Pancreas (tissue), 10 donors: ENCODE data around the gene LHFPL5. TPM values are rescaled to one million over a fixed set of nuclear protein-coding genes. Genes with fewer than 3 reads are reported as not detected.

Source experiments
- ATAC-seq, 4 donors: fragments of 200-7000 bp; cut with Tn5 transposase; one replicate each; pipeline versions ENCODE4 v1.8.0 to v1.9.1; 2020; ENCODE audit warnings: mild to moderate bottlenecking in 4 of 4, moderate library complexity in 4 of 4
- DNase-seq, 6 donors: peaks; one replicate each; pipeline ENCODE4 v3.0.0-alpha.2; 2020
- FAIRE-seq: peaks from 2 replicates; lab custom pipeline; 2012; peaks lifted over from hg19 to GRCh38; lab: Jason Lieb, UNC
- H3K27ac ChIP-seq, 4 donors: fragments of 200-600 bp; sonication (generic); 1 replicate in 3 of 4; 2 replicates in 1 of 4; pipeline versions ENCODE4 v1.5.0 to v1.8.0; 2020
- H3K27me3 ChIP-seq, 4 donors: fragments of 200-600 bp; one replicate each; pipeline ENCODE4 v1.8.0; 2021
- H3K36me3 ChIP-seq, 3 donors: fragments of 200-600 bp; sonication (generic) in 1 of 3; one replicate each; pipeline versions ENCODE4 v1.5.0 to v1.8.0; 2020 to 2021
- H3K4me1 ChIP-seq, 3 donors: fragments of 200-600 bp; one replicate each; pipeline ENCODE4 v1.8.0; 2021
- H3K4me3 ChIP-seq, 4 donors: fragments of 200-600 bp; sonication (generic) in 2 of 4; one replicate each; pipeline versions ENCODE4 v1.5.0 to v1.8.0; 2020 to 2021
- H3K9me3 ChIP-seq, 4 donors: fragments of 200-600 bp; one replicate each; pipeline ENCODE4 v1.8.0; 2021
- CTCF ChIP-seq, 4 donors: fragments of 200-600 bp; sonication (generic) in 3 of 4; IDR thresholded peaks; one replicate each; pipeline versions ENCODE4 v1.5.0 to v1.8.0; 2021; ENCODE audit warnings: antibody characterized with exemption in 4 of 4
- WGBS, 2 donors: extraction: QIAGEN DNeasy Blood & Tissue Kit; methylation state at CpG; one replicate each; pipeline ENCODE4 v1.1.7; 2013; 5-methylcytosine and 5-hydroxymethylcytosine counted together
- intact Hi-C, 3 donors: fragments of 100-400 bp; cut with DNase I; formaldehyde crosslinking; loops; one replicate each; pipeline versions ENCODE4 v1.11.1 to v1.14.2; 2022
- polyA plus RNA-seq, 2 donors: library from polyadenylated mRNA; stranded (reverse); fragments of 200-250 nt; gene quantifications; one replicate each; pipeline ENCODE4 v1.2.3, GENCODE V29; 2013
- total RNA-seq, 6 donors: library from RNA; stranded (reverse); fragmentation: NEBNext Ultra II Directional in 4 of 6; extraction: Animal tissue kit (Norgen Biotek cat#: 25700) in 4 of 6; gene quantifications; one replicate each; pipeline versions ENCODE4 v1.2.1 to v1.2.4, GENCODE V29; 2021 to 2023
- donor health status: healthy with polysubstance abuse.
- donor health status: DM: no; HTN: no; CAD: no; lungs with moderate emphysema.
- donor health status: DM: no; HTN: no; CAD: no.
- donor health status: control.
- donor health status: control.
- donor health status: Bipolar disorder and iron deficiency.
- donor health status: DM: yes; HTN: yes; CAD: no.
- donor health status: DM: no; HTN: no; CAD: no.
- donor health status: DM: no; HTN: no; CAD: no.
- donor health status: DM: yes; HTN: yes; CAD: no.

Gene LHFPL5
- total and polyA plus RNA-seq, 8 donors: 1.3 to 4.2 (median 2.8) TPM

GRCh38 chr6:35839019-35839418, 33.9 kb downstream of the LHFPL5 start:
- intact Hi-C loops: no loop called here
- no peak overlapping the region for H3K4me3 ChIP-seq
- WGBS, 2 donors: 28 to 39% methylated on average over 1 of the region's 1 CpG
- ATAC-seq: no peak
- H3K36me3 ChIP-seq: no peaks in the 10 kb centered on the region
- no peak for TF ChIP-seq CTCF (IDR thresholded peaks at IDR 0.05)
- peaks cover 0 to 6% (median 0%) of the 10 kb centered on the region in 3 donors for H3K4me1 ChIP-seq
- no peak overlapping the region for H3K27ac ChIP-seq
- no peaks in the 10 kb centered on the region for H3K9me3 ChIP-seq
- no peak for FAIRE-seq
- H3K27me3 ChIP-seq: no peaks in the 10 kb centered on the region
- DNase-seq: no peak

DNA sequence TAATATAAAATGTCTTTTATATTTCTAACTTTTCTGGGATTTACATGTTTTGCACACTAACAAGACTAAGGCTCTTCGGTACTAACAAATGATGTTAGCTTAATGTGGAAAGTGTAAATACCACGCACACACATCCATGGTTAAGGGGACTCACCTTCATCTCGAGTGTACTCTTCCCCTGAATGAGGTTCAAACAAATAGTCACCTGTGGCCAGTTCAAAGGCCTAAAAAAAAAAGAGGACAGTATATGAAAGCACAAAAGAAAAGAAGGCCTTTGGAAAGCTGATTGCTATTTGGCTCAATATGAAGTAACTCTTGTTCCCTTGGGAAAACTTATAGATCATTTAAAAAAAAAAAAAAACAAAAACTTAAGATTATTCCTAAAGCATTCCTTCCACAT, 37.2 kb downstream of the LHFPL5 start:
- H3K36me3 ChIP-seq: no peaks in the 10 kb centered on the region
- FAIRE-seq: no peak
- no peak for ATAC-seq

DNA sequence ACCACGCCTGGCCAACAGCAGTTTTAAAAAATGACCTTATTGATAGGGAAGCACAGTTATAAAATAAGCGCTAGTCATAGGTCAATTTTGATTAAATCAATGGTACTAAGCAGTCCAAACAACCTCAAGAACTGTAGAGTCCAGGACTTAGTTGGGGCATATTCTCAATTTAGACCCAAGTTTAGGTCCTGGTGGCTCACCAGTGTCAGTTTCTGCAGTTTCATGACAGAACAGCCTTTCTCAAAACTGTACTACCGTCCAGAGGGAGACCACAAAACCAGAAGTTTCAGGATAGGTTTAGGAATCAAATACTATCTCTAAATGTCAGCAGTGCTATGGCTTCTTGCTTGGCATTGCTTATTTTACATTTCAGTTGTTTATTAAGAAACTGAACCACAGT, 39.1 kb downstream of the LHFPL5 start:
- FAIRE-seq: no peak

More for the DNA sequence above, 37.2 kb downstream of the LHFPL5 start:
- intact Hi-C loops: no loop called here
- TF ChIP-seq CTCF (IDR thresholded peaks at IDR 0.05): no peak
- Histone ChIP-seq H3K27me3 (no peaks in the 10 kb centered on the region), H3K4me1 (peaks cover 0 to 6% (median 0%) of the 10 kb centered on the region in 3 donors), H3K9me3 (no peaks in the 10 kb centered on the region), H3K27ac (no peak overlapping the region), H3K4me3 (no peak overlapping the region)
- no peak for DNase-seq
- WGBS, 2 donors: 82 to 89% methylated on average over 3 of the region's 3 CpGs

DNA sequence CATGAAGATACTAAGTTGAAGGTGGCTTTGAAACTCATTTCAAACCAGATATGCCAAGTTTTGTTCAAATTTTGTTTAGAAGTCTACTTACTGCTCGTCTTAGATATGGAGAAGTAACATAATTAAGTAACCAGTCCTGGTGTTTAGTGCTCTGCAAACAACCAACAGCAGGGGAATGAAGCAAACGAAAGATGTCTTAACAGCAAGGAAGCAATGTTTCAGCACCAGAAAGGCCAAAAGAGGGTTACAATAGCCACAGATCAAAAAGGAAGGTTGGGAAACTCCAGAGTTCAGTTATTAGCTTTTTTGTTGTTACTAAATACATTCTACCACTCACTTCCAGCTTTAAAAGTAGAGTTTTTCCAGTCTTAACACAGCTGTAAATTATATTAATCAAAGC, 45.1 kb downstream of the LHFPL5 start:
- Histone ChIP-seq H3K9me3 (no peaks in the 10 kb centered on the region), H3K27me3 (no peaks in the 10 kb centered on the region), H3K4me1 (no peaks in the 10 kb centered on the region), H3K36me3 (peaks cover 0 to 2% (median 0%) of the 10 kb centered on the region in 3 donors), H3K27ac (no peak overlapping the region), H3K4me3 (no peak overlapping the region)
- no peak for TF ChIP-seq CTCF (IDR thresholded peaks at IDR 0.05)
- no peak for FAIRE-seq
- ATAC-seq: no peak
- intact Hi-C loops: no loop called here
- WGBS, 2 donors: 69 to 76% methylated on average over 2 of the region's 2 CpGs
- DNase-seq: no peak

More for the DNA sequence above, 39.1 kb downstream of the LHFPL5 start:
- WGBS, 2 donors: 93 to 94% methylated on average over 3 of the region's 3 CpGs
- Histone ChIP-seq H3K36me3 (no peaks in the 10 kb centered on the region), H3K27ac (no peak overlapping the region), H3K9me3 (no peaks in the 10 kb centered on the region), H3K4me3 (no peak overlapping the region), H3K27me3 (no peaks in the 10 kb centered on the region), H3K4me1 (no peaks in the 10 kb centered on the region)
- intact Hi-C loops: no loop called here
- no peak for DNase-seq
- ATAC-seq: no peak
- TF ChIP-seq CTCF (IDR thresholded peaks at IDR 0.05): no peak

GRCh38 chr6:35852994-35853393, 47.8 kb downstream of the LHFPL5 start:
- WGBS, 2 donors: 93 to 94% methylated on average over 4 of the region's 4 CpGs
- FAIRE-seq: no peak
- Histone ChIP-seq H3K36me3 (peaks cover 0 to 4% (median 0%) of the 10 kb centered on the region in 3 donors), H3K4me3 (no peak overlapping the region), H3K27me3 (no peaks in the 10 kb centered on the region), H3K9me3 (no peaks in the 10 kb centered on the region), H3K4me1 (no peaks in the 10 kb centered on the region), H3K27ac (no peak overlapping the region)
- no peak for DNase-seq
- TF ChIP-seq CTCF (IDR thresholded peaks at IDR 0.05): no peak
- ATAC-seq: no peak
- intact Hi-C loops: no loop called here
